Osteoblast (primary cell): ENCODE measurements around the gene L3MBTL3. TPM values are rescaled to one million over a fixed set of nuclear protein-coding genes. Genes with fewer than 3 reads are reported as not detected.

ENCODE experiments used
- DNase-seq: peaks from one replicate; pipeline ENCODE4 v3.0.0; 2011; ENCODE audit warnings: low spot score, mixed read lengths; ENCODE audit not compliant: insufficient read length; ENCODE audit errors: missing footprints
- H2AFZ ChIP-seq: 2 replicates; pipeline ENCODE4 v1.6.0; 2011; ENCODE audit warnings: mild to moderate bottlenecking, low read length
- H3K27ac ChIP-seq: 2 replicates; pipeline ENCODE4 v1.5.1; 2011; ENCODE audit warnings: mild to moderate bottlenecking, low read depth, low read length, moderate library complexity
- H3K27me3 ChIP-seq: 2 replicates; pipeline ENCODE4 v1.6.0; 2012; ENCODE audit warnings: mild to moderate bottlenecking, control low read depth, inconsistent platforms, low read length, moderate library complexity; ENCODE audit not compliant: insufficient read depth
- H3K36me3 ChIP-seq: 2 replicates; pipeline ENCODE4 v1.5.1; 2011; ENCODE audit warnings: mild to moderate bottlenecking, low read length, control low read depth, moderate library complexity; ENCODE audit not compliant: insufficient read depth
- H3K4me1 ChIP-seq: 2 replicates; pipeline ENCODE4 v1.5.1; 2011; ENCODE audit warnings: mild to moderate bottlenecking, low read length, control low read depth, moderate library complexity; ENCODE audit not compliant: insufficient read depth
- H3K4me2 ChIP-seq: 2 replicates; pipeline ENCODE4 v1.6.0; 2011; ENCODE audit warnings: mild to moderate bottlenecking, low read length; ENCODE audit not compliant: insufficient read depth
- H3K4me3 ChIP-seq: fragments of 200-600 bp; sonication (generic); 3 replicates; pipeline ENCODE4 v1.5.1; 2012; ENCODE audit warnings: mild to moderate bottlenecking, low read length, inconsistent platforms; ENCODE audit not compliant: insufficient read depth
- H3K79me2 ChIP-seq: 2 replicates; pipeline ENCODE4 v1.6.0; 2012; ENCODE audit warnings: mild to moderate bottlenecking, low read length, control low read depth, inconsistent platforms; ENCODE audit not compliant: insufficient read depth
- H3K9me3 ChIP-seq: 2 replicates; pipeline ENCODE4 v1.5.1; 2011; ENCODE audit warnings: low read depth, low read length, control low read depth
- H4K20me1 ChIP-seq: 2 replicates; pipeline ENCODE4 v1.6.0; 2012; ENCODE audit warnings: mild to moderate bottlenecking, low read length, control low read depth; ENCODE audit not compliant: insufficient read depth
- total RNA-seq: library from RNA; depleted of rRNA; stranded (reverse); fragments of >200 nt; gene quantifications from 2 replicates; pipeline ENCODE4 v1.2.3, GENCODE V29; 2012
- TF ChIP-seq, protein P1 (sequence below): IDR thresholded peaks from 2 replicates; pipeline ENCODE4 v1.5.1; 2011; ENCODE audit warnings: mild to moderate bottlenecking, low read depth, low read length, moderate library complexity; ENCODE audit errors: extremely low read depth

Gene L3MBTL3
- total RNA-seq, 1 donor = 8.7 TPM

DNA sequence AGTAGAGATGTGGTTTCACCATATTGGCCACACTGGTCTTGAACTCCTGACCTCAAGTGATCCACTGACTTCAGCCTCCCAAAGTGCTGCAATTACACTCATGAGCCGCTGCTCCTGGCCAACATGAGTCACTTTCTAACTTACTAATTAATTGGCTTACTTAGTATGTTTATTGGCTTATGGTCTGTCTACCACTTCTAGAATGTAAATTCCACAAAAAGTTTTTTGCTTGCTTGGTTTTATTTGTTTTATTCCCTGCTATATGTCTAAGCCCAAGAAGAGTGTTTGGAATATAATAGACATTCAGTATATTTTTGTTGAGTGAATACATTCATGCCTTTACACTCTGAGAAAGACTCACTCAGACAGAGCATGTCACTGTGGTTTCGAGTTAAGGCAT, 118.4 kb downstream of the L3MBTL3 start:
- H3K9me3 ChIP-seq = no peaks in the 10 kb centered on the region
- no peaks in the 10 kb centered on the region for H3K4me1 ChIP-seq
- no peaks in the 10 kb centered on the region for H3K79me2 ChIP-seq
- H4K20me1 ChIP-seq = no peaks in the 10 kb centered on the region
- TF ChIP-seq, protein P1, sequence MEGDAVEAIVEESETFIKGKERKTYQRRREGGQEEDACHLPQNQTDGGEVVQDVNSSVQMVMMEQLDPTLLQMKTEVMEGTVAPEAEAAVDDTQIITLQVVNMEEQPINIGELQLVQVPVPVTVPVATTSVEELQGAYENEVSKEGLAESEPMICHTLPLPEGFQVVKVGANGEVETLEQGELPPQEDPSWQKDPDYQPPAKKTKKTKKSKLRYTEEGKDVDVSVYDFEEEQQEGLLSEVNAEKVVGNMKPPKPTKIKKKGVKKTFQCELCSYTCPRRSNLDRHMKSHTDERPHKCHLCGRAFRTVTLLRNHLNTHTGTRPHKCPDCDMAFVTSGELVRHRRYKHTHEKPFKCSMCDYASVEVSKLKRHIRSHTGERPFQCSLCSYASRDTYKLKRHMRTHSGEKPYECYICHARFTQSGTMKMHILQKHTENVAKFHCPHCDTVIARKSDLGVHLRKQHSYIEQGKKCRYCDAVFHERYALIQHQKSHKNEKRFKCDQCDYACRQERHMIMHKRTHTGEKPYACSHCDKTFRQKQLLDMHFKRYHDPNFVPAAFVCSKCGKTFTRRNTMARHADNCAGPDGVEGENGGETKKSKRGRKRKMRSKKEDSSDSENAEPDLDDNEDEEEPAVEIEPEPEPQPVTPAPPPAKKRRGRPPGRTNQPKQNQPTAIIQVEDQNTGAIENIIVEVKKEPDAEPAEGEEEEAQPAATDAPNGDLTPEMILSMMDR = no peak
- no peak overlapping the region for H3K4me3 ChIP-seq
- DNase-seq = no peak
- no peak overlapping the region for H3K4me2 ChIP-seq
- H3K27ac ChIP-seq = no peak overlapping the region
- no peaks in the 10 kb centered on the region for H3K27me3 ChIP-seq
- H2AFZ ChIP-seq = no peak overlapping the region
- no peaks in the 10 kb centered on the region for H3K36me3 ChIP-seq

DNA sequence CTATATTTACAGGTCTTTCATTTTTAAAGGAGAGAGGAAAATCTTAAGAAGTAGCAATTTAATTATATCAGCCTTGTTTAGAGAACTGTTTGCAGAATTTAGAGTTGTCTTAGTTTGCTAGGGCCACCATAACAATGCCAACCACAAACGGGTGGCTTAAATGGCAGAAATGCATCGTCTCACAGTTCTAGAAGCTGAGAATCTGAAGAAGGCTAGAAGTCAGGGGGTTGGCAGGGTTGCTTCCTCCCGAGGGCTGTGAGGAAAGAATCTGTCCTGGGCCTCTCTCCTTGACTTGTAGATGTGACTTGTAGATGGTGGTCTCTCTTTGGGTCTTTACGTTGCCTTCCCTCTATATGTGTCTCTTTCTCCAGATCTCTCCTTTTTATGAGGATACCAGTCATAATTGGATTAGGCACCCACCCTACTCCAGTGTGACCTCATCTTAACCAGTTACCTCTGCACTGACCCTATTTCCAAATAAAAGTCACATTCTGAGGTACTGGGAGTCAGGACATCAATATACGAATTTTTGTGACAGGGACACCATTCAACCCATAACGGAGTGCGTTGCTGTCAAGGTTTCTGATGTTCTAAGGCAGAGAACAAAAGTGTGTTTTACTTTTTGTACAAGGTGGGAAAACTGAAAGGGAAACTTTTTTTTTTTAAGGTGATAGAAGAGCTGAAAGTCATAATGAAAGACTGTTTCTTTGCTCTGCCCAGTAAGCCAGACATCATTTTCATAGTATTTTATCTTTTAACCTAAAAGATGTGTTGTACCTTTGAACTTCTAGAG, 119.9 kb downstream of the L3MBTL3 start:
- H3K9me3 ChIP-seq = no peaks in the 10 kb centered on the region
- TF ChIP-seq, protein P1 = no peak
- no peak for DNase-seq
- H3K27me3 ChIP-seq = no peaks in the 10 kb centered on the region
- H3K4me3 ChIP-seq = no peak overlapping the region
- H3K4me1 ChIP-seq = no peaks in the 10 kb centered on the region
- H3K36me3 ChIP-seq = no peaks in the 10 kb centered on the region
- no peaks in the 10 kb centered on the region for H4K20me1 ChIP-seq
- no peak overlapping the region for H2AFZ ChIP-seq
- no peak overlapping the region for H3K4me2 ChIP-seq
- H3K27ac ChIP-seq = no peak overlapping the region
- H3K79me2 ChIP-seq = no peaks in the 10 kb centered on the region

DNA sequence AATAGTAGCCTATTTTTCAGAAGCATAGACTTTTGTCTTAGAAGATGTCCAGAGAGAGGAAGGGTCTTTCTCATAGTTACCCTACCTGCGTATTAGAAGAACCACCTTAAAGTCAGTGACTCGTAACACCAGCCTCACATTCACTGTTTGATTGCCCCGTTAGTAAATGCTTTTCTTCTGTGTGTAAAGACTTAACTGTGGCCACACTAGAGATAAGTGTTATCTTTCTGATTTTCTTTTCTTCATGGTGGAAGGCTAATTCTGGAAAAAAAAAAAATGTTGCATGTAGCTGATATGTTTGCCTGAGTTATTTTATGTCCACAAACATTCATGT, 120.5 kb downstream of the L3MBTL3 start:
- Histone ChIP-seq H3K4me2 (no peak overlapping the region), H4K20me1 (no peaks in the 10 kb centered on the region), H3K36me3 (no peaks in the 10 kb centered on the region), H3K27ac (no peak overlapping the region), H3K79me2 (no peaks in the 10 kb centered on the region), H2AFZ (no peak overlapping the region), H3K4me1 (no peaks in the 10 kb centered on the region), H3K4me3 (no peak overlapping the region), H3K9me3 (no peaks in the 10 kb centered on the region), H3K27me3 (no peaks in the 10 kb centered on the region)
- DNase-seq = no peak
- TF ChIP-seq, protein P1 = no peak

DNA sequence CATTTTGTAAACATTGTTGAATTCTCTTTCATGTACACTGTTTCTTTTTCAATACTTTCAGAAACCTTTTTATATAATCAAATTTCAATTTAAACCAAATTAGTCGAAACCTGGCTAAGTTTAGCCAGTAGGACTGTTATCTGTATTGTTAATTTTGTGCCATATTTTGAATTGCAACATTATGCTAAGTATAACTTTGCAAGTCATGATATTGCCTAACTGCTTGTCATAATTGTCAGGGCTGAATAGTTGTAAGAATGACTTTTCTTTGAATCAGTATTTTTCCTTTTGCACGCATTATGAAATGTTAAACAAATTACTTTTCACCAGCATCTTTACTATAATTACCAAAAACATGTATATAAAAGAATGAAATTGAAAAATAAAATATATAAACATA, 121.7 kb downstream of the L3MBTL3 start:
- no peak overlapping the region for H3K4me3 ChIP-seq
- DNase-seq = no peak
- H3K4me1 ChIP-seq = no peaks in the 10 kb centered on the region
- H3K79me2 ChIP-seq = no peaks in the 10 kb centered on the region
- TF ChIP-seq, protein P1 = no peak
- no peaks in the 10 kb centered on the region for H3K9me3 ChIP-seq
- H3K36me3 ChIP-seq = no peaks in the 10 kb centered on the region
- H3K27ac ChIP-seq = no peak overlapping the region
- H3K4me2 ChIP-seq = no peak overlapping the region
- H4K20me1 ChIP-seq = no peaks in the 10 kb centered on the region
- no peaks in the 10 kb centered on the region for H3K27me3 ChIP-seq
- no peak overlapping the region for H2AFZ ChIP-seq
